Stimulated activated CD8-positive, alpha-beta memory T cell treated with anti-CD3 and anti-CD28 coated beads, Interleukin-12 subunit alpha, Interleukin-12 subunit beta, amount 100 ng/mL, for 24 hours (primary cell): Measurements from ENCODE around the gene PEX12.
"Not testable (repeated sequence)": the region's sequence is repeated elsewhere in the genome, so short reads cannot be mapped to it uniquely, and the experiment has no call there.

Source experiments
- DNase-seq: peaks from one replicate; pipeline ENCODE4 v3.0.0-alpha.2; 2020; ENCODE audit errors: extremely low read depth

The PEX12 gene

DNA sequence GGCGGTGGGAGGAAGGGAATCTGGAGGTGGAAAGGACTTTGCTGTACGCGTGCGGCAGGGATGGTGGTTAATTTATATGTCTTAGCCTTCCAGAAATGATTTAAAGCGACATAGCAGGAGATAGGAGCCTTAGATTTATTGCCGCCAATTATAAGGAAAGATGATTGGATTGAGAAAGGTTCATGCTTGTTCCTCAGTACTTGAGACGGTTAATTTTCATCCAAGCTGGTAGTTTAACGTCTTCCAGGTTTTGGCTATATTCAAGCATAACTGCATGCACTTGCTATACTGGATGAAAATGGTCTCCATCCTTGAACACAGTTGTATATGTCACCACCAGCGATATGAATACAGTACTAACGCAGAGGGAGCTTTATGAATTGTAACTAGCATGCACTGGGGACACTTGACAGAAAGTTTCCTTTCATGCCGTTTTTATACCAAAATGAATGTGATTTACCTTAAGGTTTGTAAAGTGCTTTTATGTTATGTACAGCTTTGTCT lies 610 bp upstream of the PEX12 start:
- DNase-seq, result no peak

- no peak for DNase-seq
Observed at GRCh38 chr17:35577830-35578196, 558 bp downstream of the PEX12 start.

GRCh38 chr17:35575759-35576158 lies 2.6 kb downstream of the PEX12 start:
- no peak for DNase-seq

DNA sequence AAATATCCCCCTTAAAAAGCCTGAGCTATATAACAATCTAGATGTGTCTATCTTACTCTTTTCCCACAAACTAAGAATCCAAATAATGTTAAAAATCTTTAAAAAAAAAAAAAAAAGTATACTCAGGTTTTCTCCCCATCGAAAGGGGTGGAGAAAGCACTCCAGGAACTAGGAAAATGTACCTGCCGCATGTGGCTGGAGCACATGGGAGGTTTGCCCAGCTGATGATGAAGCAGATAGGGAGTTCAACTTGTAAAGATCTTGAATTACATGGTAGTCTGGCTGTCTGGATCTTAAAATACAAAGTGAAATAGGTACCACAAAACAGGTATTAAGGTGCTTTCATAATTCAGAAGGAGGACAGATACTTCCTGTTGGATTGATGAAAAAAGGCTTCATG lies 9.0 kb downstream of the PEX12 start:
- DNase-seq, result no peak

GRCh38 chr17:35568561-35568960 lies 9.8 kb downstream of the PEX12 start:
- DNase-seq, result no peak

DNA sequence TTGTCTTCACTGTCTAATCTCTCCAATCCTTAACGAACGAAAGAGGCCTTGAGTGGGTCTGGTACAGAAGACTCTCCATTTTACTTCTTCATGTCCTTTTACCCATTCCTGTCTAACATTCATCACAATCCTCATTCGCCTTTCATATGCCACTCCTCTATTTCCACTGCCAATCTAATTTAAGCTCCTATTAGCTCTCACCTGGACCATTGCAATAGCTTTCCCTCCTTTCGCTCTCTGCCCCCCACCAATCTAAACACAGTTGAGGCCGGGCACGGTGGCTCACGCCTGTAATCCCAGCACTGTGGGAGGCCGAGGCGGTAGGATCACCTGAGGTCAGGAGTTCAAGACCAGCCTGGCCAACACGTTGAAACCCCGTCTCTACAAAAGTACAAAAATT lies 11.4 kb downstream of the PEX12 start:
- DNase-seq, result no peak

DNA sequence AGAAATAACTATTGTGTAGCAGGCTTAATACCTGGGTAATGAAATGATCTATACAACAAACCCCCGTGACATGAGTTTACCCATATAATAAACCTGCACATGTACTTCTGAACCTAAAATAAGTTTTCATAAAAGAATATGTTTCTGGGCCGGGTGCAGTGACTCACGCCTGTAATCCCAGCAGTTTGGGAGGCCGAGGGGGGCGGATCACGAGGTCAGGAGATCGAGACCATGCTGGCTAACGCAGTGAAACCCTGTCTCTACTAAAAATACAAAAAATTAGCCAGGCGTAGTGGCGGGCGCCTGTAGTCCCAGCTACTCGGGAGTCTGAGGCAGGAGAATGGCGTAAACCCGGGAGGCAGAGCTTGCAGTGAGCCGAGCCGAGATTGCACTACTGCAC lies 15.2 kb downstream of the PEX12 start:
- DNase-seq, result not testable (repeated sequence)

DNA sequence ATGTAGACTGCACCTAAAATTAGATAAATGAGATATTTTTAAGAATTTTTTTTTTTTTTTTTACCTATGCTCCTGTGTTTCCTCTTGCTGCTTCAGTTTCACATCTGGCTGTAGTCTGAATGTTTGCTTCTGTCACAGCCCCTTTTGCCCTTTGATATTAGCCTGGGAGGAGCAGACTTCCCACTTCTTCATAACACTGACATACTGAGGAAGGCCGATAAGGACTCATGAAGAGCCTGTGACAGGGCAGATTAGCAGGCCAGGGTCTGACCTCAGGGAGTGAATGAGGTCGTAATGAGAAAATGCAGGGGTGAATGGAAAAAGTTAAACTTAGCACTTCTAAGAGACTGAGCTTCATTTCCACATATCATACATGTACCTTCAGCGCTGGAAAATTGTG lies 17.7 kb downstream of the PEX12 start, which contains the start of gene SLFN14:
Gene SLFN14, minus strand, starts transcription at position 117 of the 400 bp plus-strand sequence. CDS start 2,757 bp downstream, outside the sequence.
- DNase-seq, result no peak

GRCh38 chr17:35559495-35560210 lies 18.7 kb downstream of the PEX12 start:
- no peak for DNase-seq

- DNase-seq, result no peak
Observed at GRCh38 chr17:35557353-35557752, 21.0 kb downstream of the PEX12 start.

- no peak for DNase-seq
Observed at GRCh38 chr17:35555691-35556090, 22.7 kb downstream of the PEX12 start.

GRCh38 chr17:35554668-35555067 lies 23.7 kb downstream of the PEX12 start:
- DNase-seq, result no peak

GRCh38 chr17:35553310-35553709 lies 25.1 kb downstream of the PEX12 start:
- DNase-seq, result no peak

GRCh38 chr17:35548978-35549377 lies 29.4 kb downstream of the PEX12 start:
- no peak for DNase-seq

DNA sequence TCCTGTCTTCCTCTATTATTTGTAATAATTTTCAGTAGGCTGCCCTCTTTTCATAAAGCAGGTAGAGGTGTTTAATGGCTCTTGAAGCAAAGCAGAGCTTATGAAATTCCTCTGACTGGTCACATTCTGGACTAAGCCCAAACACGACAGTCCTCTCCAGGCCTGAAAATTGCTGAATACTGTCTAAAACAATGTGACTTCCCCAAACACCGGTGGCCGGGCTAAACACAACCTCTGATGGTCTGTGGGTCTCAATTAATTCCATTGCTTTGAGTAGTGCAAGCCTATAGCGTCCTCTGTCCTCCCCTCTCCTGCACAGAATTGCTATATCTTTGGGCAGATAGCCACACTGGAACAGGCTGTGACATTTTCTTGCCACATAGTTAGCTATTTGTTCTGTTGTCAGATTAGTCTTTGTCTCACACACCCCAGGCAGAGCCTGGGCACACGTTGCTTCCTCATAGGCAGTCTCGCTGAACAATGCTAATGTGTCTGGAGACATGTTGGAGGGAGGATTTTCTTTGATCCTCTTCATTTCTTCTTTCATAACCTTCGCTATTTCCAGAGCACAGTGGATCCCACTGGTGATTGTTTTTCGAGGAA lies 30.1 kb downstream of the PEX12 start:
- DNase-seq, result no peak

- no peak for DNase-seq
Observed at GRCh38 chr17:35546487-35546886, 31.9 kb downstream of the PEX12 start.

DNA sequence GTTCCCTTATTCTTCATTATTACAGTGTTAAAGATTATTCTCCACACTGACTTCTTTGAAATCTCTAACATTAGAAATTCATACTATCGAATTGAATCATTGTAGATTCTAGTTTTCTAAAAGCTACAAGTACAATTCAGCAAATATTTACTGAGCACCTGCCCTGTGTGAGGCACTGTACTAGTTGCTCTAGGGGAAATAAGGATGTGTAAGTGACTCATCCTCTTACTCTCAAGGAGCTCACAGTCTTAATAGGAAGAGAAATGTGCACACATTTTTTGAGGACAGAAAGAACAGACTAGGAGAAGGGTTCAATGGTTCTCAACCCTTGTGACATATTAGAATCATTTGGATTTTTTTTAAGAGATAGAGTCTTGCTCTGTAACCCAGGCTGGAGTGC lies 33.2 kb downstream of the PEX12 start:
- no peak for DNase-seq

- no peak for DNase-seq
Observed at GRCh38 chr17:35543856-35544255, 34.5 kb downstream of the PEX12 start.

DNA sequence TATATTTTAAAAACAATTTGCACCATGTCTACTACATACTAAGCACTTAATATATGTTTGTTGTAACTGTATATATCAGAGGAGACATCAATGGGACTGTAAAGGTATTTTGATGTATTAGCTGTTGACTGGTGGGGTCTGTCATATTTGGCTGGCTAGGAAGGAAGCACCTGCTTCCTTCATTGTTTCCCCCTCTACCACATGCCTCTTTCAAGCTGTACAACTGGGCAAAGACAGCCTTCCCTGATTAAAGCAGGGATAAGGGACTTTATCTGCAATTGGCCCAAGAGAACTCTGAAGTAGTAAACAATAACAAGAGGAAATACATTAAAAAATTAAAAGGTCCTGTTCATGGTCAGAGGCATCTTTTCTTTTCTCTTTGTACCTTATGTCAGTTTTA lies 35.4 kb downstream of the PEX12 start:
- no peak for DNase-seq

DNA sequence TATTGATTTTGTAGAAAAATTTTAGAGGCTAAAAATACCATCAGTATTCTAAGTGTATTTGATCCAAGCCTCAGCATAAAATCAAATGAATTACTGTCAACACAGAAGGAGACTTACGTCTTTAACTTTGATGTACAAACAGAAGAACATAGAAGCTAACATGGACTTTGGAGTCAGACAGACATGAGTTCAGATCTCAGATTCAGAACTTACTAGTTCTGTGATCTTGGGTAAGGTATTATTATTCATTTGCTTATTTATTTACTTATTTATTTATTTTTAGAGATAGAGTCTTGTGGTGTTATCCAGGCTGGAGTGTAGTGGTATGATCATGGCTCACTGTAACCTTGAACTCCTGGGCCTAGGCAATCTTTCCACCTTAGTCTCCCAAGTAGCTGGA lies 36.9 kb downstream of the PEX12 start:
- no peak for DNase-seq

GRCh38 chr17:35540589-35541404 lies 37.6 kb downstream of the PEX12 start:
- DNase-seq, result no peak

DNA sequence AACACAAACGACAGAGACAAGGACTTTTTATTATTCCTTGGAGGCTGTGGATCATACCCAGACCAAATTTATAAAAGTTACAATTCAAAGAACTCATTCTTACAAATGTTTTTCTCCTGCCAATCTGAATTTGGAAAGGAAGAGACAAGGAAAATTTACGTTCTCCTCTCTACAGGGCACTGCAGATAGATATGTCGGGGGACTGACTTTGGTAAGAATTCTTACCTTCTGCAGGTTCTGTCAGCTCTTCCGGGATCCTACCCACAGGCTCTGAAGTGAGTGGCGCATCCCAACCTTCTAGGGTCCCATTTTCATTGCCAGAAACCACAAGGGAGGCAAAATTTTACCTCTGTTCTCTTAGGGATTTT lies 38.7 kb downstream of the PEX12 start:
- DNase-seq, result no peak
